Caki2 (cell line): ENCODE data around the gene FAM118B. TPM values are rescaled to one million over a fixed set of nuclear protein-coding genes. Genes with fewer than 3 reads are reported as not detected.
A peak's percentile ranks its signal among the peaks of the same experiment; 100 is the strongest.

Source experiments
- DNase-seq: peaks from one replicate; pipeline ENCODE4 v3.0.0-alpha.2; 2015; ENCODE audit warnings: low read depth
- in situ Hi-C: cut with HindIII; loops from 2 replicates; pipeline ENCODE4 v1.10.0; 2016; ENCODE audit warnings: low sequenced_read_pairs, low pct_unique_long_range_greater_than_20kb, mixed read lengths
- total RNA-seq: library from RNA; depleted of rRNA; stranded (reverse); fragments of >200 nt; shearing (Covaris generic); gene quantifications from 2 replicates; pipeline ENCODE4 v1.2.3, GENCODE V29; 2014; ENCODE audit warnings: low replicate concordance

FAM118B gene
- total RNA-seq, 1 experiment from 2014 or later = 5.7 TPM

GRCh38 chr11:126256216-126256615 is 44.6 kb downstream of the FAM118B start:
- in situ Hi-C loops = no loop called here
- DNase-seq = no peak

GRCh38 chr11:126257144-126257543 is 45.6 kb downstream of the FAM118B start:
- in situ Hi-C loops = no loop called here

GRCh38 chr11:126257764-126258163 is 46.2 kb downstream of the FAM118B start:
- in situ Hi-C loops = no loop called here
- DNase-seq = no peak

More at GRCh38 chr11:126257144-126257543, 45.6 kb downstream of the FAM118B start:
- no peak for DNase-seq

GRCh38 chr11:126262216-126262615 is 50.6 kb downstream of the FAM118B start:
- no peak for DNase-seq
- in situ Hi-C loops = no loop called here

GRCh38 chr11:126263489-126263888 is 51.9 kb downstream of the FAM118B start:
- no peak for DNase-seq
- in situ Hi-C loops = no loop called here

GRCh38 chr11:126265811-126266210 is 54.2 kb downstream of the FAM118B start:
- no peak for DNase-seq
- in situ Hi-C loops = no loop called here

GRCh38 chr11:126267650-126268049 is 56.1 kb downstream of the FAM118B start:
- in situ Hi-C loops = no loop called here
- DNase-seq = no peak

- DNase-seq = no peak
- in situ Hi-C loops = no loop called here
These were observed 56.8 kb downstream of the FAM118B start for GRCh38 chr11:126268361-126268707.

- DNase-seq = peak; percentile 90
- in situ Hi-C loops = no loop called here
These were observed 57.4 kb downstream of the FAM118B start, which contains the start of the genes FOXRED1 and SRPRA for GRCh38 chr11:126268708-126269579. TSS of gene FOXRED1 (plus strand) at chr11:126269154. CDS start at chr11:126269207, 53 bp downstream. TSS of gene SRPRA (minus strand) at chr11:126268895. CDS start at chr11:126268804, 91 bp downstream.

GRCh38 chr11:126277322-126277721 is 65.7 kb downstream of the FAM118B start:
- DNase-seq = no peak
- in situ Hi-C loops = no loop called here

GRCh38 chr11:126277780-126278179 is 66.2 kb downstream of the FAM118B start:
- in situ Hi-C loops = no loop called here
- DNase-seq = no peak

- in situ Hi-C loops = no loop called here
- no peak for DNase-seq
These were observed 67.6 kb downstream of the FAM118B start for GRCh38 chr11:126279191-126279590.

- DNase-seq = no peak
- in situ Hi-C loops = no loop called here
These were observed 69.0 kb downstream of the FAM118B start for GRCh38 chr11:126280595-126280994.

- in situ Hi-C loops = no loop called here
- DNase-seq = no peak
These were observed 69.7 kb downstream of the FAM118B start for GRCh38 chr11:126281245-126281644.

GRCh38 chr11:126281666-126282175 is 70.1 kb downstream of the FAM118B start:
- in situ Hi-C loops = no loop called here
- DNase-seq = no peak

- no peak for DNase-seq
- in situ Hi-C loops = no loop called here
These were observed 70.8 kb downstream of the FAM118B start for GRCh38 chr11:126282361-126282735.

- peak; percentile 67 for DNase-seq
- in situ Hi-C loops = no loop called here
These were observed 71.4 kb downstream of the FAM118B start, which contains the start of gene TIRAP for GRCh38 chr11:126282736-126283591. TSS of gene TIRAP (plus strand) at chr11:126283093. CDS start at chr11:126290895, 7,802 bp downstream.

GRCh38 chr11:126284829-126285228 is 73.2 kb downstream of the FAM118B start:
- in situ Hi-C loops = no loop called here
- peak; percentile 65 for DNase-seq

- no peak for DNase-seq
- in situ Hi-C loops = no loop called here
These were observed 76.7 kb downstream of the FAM118B start for GRCh38 chr11:126288237-126288636.
